NCI-H2196 treated with DMSO at 0.1 percent for 48 hours (cell line): ENCODE results near the gene FAM163B.
"Not testable (repeated sequence)": the region's sequence is repeated elsewhere in the genome, so short reads cannot be mapped to it uniquely, and the experiment has no call there.

Source experiments
- DNase-seq: peaks from one replicate; lab custom pipeline; 2025; ENCODE audit not compliant: unreplicated experiment; lab: John Stamatoyannopoulos, UW

Gene FAM163B

DNA sequence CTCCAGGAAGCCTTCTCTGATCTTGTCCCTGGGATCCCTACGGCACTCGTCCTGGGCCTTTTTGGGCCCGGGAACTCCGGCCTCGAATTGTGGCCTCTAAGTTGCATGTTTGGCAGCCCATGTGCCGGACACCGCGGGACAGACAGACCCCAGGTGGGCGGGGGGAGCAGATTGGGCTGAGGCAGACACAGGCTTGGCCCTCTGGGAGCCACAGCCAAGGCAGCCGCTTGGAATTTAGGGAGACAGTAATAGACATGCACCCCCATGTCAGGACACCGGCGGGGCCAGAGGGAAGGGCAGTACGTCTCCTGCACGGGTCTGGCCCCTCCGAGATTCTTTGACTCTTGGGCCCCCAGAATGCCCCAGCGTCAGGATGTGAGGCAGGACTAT, 38.5 kb downstream of the FAM163B start:
- DNase-seq = no peak

DNA sequence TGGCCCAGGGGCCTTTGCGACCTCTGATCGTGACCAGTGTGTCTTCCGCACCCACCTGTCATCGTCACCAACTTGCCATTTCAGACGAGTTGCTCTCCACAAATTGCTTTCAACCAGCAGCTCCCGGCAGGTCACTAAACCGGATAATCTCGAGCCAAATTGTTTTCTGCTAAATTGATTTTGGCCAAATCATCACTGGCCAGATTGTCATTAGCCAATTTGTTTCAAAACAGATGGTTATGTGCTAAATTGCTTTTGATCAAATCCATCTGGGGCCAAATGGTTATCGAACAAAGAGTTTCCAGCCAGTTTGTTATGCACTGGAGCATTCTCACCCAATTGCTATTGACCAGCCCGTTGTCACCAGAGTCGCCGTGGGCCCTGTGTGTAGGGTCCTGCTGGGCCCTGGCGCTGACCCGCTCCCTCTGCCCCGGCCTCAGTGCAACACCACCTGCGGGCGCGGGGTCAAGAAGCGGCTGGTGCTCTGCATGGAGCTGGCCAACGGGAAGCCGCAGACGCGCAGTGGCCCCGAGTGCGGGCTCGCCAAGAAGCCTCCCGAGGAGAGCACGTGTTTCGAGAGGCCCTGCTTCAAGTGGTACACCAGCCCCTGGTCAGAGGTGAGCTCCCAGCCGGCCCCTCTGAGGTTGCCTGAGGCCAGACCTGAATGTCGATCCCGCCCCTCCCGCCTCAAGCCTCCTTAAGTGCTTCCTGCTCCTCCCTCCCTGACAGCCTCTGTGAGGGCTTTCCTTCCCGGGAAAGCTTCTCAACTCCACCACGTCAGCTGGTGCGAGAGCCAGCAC, 39.1 kb downstream of the FAM163B start:
- DNase-seq = no peak

DNA sequence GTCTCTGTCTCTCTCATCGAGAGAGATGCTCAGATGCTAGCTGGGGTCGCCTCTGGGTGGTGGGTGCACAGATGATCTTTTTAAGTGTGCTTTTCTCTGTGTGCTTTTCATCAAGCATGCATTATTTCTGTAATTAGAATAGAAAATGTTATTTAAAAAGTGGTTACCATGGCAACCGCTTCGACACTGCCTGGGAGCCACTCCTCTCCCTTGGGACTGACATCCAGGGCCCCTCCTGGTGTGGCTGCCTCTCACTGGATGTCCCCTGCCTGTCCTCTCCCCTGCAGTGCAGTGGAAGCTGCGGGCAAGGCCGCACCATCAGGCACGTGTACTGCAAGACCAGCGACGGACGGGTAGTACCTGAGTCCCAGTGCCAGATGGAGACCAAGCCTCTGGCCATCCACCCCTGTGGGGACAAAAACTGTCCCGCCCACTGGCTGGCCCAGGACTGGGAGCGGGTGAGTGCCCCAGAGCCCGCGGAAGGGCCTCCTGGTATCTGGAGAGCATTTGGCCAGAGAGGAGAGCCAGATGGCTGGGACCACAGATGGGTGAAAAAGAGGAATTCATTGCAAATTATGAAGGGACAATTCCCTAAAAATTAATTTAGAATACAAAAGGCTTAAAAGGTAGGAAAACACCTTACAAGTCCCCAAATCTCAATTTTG, 39.9 kb downstream of the FAM163B start:
- no peak for DNase-seq

DNA sequence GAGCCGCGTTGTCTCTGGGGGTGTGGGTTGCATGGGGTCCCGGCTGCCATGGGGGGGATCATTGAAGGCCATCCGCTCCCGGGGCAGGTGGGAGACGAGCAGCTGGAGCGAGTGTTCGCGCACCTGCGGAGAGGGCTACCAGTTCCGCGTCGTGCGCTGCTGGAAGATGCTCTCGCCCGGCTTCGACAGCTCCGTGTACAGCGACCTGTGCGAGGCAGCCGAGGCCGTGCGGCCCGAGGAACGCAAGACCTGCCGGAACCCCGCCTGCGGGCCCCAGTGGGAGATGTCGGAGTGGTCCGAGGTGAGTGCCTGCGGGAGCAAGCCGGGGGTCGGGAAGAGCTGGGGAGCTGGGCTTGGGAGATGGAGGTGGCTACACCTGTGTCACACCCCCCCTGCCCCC, 41.0 kb downstream of the FAM163B start:
- no peak for DNase-seq

DNA sequence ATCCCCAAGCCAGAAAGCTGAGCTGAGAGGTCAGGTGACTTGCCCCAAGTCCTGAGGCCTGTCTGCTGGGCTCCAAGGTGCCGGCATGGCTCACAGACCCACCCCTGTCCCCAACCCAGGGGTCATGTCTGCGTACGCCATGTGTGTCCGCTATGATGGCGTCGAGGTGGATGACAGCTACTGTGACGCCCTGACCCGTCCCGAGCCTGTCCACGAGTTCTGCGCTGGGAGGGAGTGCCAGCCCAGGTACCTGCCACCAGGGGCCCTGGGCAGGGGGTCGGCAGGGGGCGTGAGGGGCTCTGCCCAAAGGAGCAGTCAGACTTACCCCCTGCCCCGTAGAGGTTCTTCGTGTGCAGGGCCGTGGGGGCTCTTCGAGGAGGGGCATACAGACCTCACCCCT, 42.4 kb downstream of the FAM163B start:
- DNase-seq = no peak

DNA sequence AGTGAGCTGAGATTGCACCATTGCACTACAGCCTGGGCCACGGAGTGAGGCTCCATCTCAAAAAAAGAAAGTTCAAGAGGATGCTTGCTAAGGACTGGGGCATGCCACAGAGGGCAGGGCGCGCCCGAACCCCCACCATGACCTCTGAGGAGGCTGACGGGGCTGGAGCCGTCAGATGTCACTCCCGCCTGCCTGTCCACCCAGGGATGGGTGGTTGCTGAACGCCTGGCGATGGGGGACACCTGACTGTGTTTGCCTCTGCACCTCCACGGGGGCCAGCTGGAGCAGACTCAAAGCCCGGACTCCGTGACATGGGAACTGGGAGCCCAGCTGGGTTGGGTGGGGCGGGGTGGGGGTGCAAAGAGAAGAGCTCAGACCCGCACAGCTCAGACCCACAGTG, 42.8 kb downstream of the FAM163B start:
- no peak for DNase-seq

DNA sequence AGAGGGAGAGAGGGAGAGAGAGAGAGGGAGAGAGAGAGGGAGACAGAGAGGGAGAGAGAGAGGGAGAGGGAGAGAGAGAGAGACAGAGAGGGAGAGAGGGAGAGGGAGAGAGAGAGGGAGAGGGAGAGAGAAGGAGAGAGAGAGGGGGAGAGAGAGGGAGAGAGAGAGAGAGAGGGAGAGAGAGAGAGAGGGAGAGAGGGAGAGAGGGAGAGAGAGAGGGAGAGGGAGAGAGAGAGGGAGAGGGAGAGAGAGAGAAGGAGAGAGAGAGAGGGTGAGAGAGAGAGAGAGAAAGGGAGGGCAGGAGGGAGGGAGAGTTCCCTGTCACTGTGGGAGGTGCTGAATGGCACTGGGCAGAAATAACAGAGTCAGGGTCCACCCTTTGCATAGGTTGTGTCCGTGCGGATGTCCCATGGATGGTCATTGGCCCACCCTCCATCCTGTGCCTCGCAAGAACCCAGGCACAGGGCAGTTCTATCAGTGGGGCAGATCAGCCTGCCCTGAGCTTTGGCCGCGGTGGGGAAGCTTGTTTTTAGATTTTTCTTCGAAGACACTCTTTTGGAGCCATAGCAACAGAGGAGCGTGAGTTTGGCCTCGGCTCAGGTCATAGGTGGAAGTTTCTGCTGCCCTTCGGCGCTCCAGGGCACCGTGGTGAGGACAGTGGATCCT, 44.6 kb downstream of the FAM163B start:
- no peak for DNase-seq

DNA sequence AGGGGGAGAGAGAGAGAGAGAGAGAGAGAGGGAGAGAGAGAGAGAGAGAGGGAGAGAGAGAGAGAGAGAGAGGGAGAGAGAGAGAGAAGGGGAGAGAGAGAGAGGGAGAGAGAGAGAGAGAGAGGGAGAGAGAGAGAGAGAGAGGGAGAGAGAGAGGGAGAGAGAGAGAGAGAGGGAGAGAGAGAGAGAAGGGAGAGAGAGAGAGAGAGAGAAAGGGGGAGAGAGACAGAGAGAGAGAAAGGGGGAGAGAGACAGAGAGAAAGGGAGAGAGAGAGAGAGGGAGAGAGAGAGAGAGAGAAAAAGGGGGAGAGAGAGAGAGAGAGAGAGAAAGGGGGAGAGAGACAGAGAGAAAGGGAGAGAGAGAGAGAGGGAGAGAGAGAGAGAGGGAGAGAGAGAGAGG, 45.4 kb downstream of the FAM163B start:
- not testable (repeated sequence) for DNase-seq

DNA sequence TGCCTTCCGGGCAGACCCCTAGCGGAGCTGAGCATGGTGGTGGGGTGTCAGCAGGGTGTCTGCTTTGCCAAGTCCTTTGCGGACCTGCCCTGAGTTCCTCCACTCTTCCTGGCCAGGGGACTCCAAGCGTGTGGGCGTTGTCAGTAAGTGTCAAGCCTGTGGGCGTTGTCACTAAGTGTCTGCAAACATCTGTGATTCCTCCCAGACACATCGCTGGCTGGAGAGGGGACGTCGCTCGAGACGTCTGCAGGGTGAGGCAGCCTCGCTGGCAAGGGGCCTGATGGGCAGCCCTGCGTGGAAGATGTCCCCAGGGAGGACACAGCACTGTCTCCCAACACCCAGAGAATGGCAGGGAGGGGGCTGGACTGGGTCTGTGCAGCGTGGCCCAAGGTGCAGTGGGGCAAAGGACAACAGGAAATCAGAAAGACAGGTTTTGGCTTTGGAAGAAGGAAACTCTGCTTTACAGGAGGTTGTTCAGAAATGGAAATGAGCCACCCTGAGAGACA, 45.8 kb downstream of the FAM163B start:
- DNase-seq = no peak

DNA sequence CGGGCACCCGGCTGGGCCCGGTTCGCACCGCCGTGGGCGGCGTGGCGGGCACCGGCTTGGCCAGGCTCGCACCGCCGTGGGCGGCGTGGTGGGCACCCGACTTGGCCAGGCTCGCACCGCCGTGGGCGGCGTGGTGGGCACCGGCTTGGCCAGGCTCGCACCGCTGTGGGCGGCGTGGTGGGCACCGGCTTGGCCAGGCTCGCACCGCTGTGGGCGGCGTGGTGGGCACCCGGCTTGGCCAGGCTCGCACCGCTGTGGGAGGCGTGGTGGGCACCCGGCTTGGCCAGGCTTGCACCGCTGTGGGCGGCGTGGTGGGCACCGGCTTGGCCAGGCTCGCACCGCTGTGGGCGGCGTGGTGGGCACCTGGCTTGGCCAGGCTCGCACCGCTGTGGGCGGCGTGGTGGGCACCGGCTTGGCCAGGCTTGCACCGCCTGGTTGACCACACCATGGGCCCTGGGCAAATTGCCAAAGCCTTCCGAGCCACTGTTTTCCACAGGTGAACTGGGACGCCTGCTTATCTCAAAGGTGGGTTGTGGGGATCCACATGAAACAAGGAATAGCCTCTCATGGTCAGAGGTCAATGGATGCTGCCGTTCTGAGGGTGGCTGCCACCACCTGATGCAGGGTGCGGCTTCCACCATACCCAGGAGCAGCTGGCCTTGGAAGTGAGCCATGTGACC, 46.4 kb downstream of the FAM163B start:
- no peak for DNase-seq

DNA sequence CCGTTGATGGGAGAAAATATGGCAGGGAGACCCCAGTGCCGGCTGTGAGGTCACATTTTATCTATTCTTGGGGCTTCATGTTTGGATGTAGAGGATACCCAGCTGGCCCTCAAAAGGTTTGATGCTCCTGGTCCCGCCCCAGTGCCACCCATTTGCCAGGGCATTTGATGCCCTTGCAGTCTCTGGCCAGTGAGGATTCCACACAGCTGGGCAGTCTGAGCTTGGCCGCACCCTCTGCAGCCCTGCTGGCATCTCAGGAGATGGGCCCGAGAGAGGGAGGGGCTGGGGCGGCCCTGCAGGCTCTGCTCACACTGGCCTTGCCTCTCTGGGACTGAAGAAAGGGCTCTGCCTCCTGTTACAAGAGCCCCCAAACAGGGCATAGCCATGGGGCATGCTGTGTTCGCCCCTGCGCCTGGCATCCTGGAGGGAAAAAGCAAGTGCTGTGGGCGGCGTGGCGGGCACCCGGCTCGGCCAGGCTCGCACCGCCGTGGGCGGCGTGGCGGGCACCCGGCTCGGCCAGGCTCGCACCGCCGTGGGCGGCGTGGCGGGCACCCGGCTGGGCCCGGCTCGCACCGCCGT, 47.1 kb downstream of the FAM163B start:
- DNase-seq = no peak

DNA sequence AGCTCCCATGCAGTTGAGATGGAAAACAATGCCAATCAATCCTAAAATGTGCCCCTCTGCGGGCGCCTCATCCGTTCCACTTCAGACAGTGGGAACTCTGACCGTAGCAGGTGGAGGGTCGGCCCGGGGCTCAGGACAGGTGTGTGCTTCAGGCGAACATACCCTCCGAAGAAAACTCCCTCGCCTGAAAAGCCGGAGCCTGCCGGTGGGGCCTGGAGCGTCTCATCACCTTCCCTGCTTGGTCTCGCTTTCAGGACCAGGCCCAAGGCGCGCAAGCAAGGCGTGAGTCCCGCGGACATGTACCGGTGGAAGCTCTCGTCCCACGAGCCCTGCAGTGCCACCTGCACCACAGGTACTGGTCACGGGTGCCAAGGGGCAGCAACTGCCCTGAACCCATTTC, 48.2 kb downstream of the FAM163B start:
- no peak for DNase-seq

DNA sequence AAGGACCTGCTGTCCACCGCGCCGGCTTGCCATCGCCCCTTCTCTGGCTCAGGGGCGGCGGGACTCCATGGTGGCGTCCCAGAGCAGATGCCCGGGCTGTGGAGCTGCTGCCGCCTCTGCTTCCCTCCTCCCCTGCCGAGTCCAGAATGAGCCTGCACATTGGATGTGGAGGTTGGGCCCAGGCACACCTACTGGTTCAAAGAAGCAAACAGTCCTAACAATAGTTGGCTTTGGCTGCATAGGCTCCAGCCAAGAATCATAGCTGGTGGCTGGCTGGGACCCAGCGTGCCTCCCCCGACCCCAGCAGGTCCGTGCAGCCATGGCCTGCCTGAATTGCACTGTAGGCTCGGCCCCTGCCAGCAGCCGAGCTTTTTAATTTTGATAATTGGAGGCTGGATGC, 48.9 kb downstream of the FAM163B start:
- DNase-seq = peak; percentile 23

DNA sequence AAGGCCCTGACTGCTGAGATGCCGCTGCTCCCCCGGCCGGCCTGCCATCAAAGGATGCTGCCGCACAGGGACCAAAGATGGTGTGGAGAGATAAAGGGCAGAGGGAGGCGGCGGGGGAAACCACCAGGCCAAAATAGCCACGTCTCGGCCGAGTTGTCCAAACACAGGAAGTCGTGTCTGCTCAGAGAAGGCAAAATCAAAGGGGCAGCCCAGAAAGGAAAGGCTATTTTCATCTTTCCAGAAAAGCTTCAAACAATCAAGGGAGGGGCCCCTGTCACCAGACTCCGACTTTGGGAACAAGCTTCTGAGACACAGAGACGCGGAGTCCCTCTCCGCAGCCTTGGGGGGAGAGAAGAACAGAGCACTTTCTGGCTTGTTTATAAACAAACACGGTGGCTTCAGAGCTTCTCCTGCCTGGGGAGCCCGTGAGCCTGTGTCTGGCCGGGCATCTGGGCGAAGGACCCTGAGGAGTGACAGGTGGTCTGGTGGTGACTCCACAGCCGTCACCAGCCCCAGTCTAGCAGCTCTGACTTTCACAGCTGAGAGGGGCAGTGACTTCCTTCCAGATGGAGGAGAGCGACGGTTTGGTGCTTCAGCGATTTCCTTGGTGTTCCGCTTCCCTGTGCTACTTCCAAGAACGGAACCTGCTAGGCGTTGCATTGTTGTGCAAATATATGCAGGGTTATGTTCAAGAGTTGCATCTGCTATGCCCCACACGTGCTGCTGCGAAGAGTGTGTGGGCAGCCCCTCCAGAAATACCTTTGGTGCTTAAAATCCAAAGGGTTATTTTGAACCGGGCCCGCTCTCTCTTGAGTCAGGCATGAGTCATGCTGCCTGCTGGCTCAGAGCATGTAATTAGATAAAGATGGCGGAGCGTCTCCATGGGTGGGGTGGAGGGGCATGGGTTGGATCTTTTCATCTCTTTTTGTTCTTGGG, 50.7 kb downstream of the FAM163B start:
- DNase-seq = no peak

DNA sequence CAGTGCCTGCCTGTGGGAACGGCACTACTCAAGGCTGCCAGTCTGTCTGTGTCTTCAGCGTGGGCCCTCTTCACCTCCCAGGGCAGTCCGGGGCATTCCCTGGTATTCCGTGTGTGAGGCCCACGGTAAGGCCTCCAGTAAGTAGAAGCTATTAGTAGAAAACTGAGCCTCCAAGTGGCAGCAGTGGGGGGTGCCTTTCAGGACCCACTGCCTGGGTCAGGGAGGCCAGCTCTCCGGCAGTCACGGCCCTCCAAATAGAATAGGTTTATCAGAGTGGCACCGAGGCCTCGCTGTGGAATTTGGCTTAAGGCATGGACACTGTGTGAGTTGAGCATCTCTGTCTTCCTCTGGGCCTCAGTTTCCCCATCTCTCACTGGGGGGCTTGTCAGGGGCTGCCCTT, 51.6 kb downstream of the FAM163B start:
- no peak for DNase-seq

DNA sequence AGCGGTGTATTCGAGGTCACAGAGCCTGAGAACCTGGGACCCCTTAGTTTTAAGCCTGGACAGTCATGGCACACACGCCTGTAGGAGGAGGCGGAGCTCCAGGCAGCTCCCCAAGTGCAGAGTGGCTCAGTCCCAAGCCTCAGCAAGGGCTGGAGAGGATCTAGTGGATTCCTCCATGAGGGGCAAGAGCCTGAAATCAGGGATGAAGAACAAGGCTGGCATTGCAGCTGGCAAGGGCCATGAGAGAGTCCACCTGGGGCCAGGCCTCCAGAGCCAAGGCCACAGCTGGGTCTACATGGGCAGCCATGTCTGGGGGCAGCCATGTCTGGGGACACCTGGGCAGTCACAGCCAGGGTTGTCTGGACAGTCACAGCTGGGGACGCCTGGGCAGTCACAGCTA, 52.8 kb downstream of the FAM163B start:
- no peak for DNase-seq

DNA sequence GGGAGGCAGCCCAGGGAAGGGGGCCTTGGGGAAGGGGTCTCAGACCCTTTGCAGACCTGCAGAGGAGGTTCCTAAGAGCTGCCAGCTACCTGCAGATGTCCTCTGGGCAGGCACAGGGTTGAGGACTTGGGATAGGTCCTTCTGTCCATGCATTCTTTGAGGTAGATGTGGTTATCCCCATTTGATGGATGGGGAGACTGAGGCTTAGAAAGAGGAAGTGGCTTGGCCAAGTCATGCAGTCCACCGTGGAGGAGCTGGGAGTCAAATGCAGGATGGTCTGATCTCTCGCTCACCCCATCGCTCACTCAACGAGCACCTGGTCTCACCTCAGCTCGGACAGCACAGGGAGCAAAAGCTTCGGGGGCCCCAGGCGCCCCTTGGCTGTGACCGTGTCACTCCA, 54.5 kb downstream of the FAM163B start:
- no peak for DNase-seq

DNA sequence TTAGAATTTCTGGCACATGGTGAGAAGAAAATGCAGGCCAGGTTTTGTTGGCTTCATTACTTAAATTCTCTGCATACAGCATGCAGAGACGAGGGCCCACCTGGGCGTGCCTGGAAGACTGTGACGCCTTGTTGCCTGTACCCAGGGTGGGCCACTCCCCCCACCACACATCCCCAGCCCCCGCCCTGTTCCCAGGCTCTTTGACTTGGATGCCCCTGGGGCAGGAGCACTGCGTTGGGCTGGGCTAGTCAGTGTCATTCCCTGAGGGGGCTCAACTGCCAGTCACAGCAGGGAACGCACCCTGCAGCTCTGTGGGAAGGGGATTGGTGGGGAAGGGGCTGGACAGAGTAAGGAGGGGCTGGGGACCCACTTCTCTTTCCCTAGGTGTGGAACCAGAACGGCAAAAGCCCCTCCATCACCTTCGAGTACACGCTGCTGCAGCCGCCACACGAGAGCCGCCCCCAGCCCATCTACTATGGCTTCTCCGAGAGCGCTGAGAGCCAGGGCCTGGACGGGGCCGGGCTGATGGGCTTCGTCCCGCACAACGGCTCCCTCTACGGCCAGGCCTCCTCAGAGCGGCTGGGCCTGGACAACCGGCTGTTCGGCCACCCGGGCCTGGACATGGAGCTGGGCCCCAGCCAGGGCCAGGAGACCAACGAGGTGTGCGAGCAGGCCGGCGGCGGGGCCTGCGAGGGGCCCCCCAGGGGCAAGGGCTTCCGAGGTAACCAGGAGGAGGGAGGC, 55.0 kb downstream of the FAM163B start:
- no peak for DNase-seq

DNA sequence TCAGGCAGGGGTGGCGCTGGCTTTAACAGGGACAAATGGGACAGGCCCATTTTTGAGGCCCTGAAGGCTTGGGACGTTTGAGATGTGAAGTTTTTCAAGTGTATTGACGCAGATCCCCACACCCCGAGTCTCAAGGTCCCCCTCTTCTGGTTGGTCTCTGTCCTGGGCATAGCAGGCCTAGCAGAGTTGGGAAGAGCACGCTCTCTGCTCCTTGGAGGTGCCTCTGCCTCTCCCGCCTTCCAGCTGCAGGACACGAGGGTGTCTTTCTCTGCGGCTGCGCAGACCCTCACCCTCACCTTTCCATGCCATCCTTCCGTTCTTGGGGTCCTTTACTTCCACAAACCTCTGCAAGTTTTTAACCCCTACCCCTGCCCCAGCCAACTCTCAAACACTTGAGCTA, 56.1 kb downstream of the FAM163B start:
- DNase-seq = no peak
